NCI-H226 (cell line): ENCODE data around the gene RTCB.
"Not testable (repeated sequence)": the region's sequence is repeated elsewhere in the genome, so short reads cannot be mapped to it uniquely, and the experiment has no call there.

Experiments used
- DNase-seq: peaks from one replicate; pipeline ENCODE4 v3.0.0-alpha.2; 2015

The RTCB gene

GRCh38 chr22:32385681-32386080, 26.4 kb downstream of the RTCB start:
- no peak for DNase-seq

- DNase-seq = no peak
Observed at GRCh38 chr22:32380991-32381390, 31.1 kb downstream of the RTCB start.

- DNase-seq = no peak
Observed at GRCh38 chr22:32378707-32379272, 33.3 kb downstream of the RTCB start.

GRCh38 chr22:32376681-32377080, 35.4 kb downstream of the RTCB start:
- DNase-seq = no peak

- DNase-seq = no peak
Observed at GRCh38 chr22:32375678-32376450, 36.2 kb downstream of the RTCB start.

GRCh38 chr22:32364210-32364609, 47.8 kb downstream of the RTCB start:
- no peak for DNase-seq

- DNase-seq = no peak
Observed at GRCh38 chr22:32361257-32361656, 50.8 kb downstream of the RTCB start.

- DNase-seq = not testable (repeated sequence)
Observed at GRCh38 chr22:32360096-32360495, 52.0 kb downstream of the RTCB start.

- DNase-seq = not testable (repeated sequence)
Observed at GRCh38 chr22:32357567-32357966, 54.5 kb downstream of the RTCB start, which contains the start of gene RFPL3. TSS of gene RFPL3 (plus strand) at chr22:32357867. CDS start at chr22:32358072, 205 bp downstream.

GRCh38 chr22:32355760-32356159, 56.3 kb downstream of the RTCB start:
- DNase-seq = no peak

- DNase-seq = peak; percentile 25
Observed at GRCh38 chr22:32354360-32355351, 57.4 kb downstream of the RTCB start.

GRCh38 chr22:32353840-32354239, 58.2 kb downstream of the RTCB start:
- DNase-seq = no peak

GRCh38 chr22:32353292-32353691, 58.8 kb downstream of the RTCB start:
- no peak for DNase-seq

- DNase-seq = no peak
Observed at GRCh38 chr22:32352681-32353080, 59.4 kb downstream of the RTCB start.

GRCh38 chr22:32351875-32352274, 60.2 kb downstream of the RTCB start:
- not testable (repeated sequence) for DNase-seq

- no peak for DNase-seq
Observed at GRCh38 chr22:32348031-32348611, 63.9 kb downstream of the RTCB start.

GRCh38 chr22:32343941-32344340, 68.1 kb downstream of the RTCB start:
- DNase-seq = no peak

GRCh38 chr22:32342977-32343376, 69.1 kb downstream of the RTCB start:
- DNase-seq = no peak

GRCh38 chr22:32341122-32341740, 70.8 kb downstream of the RTCB start:
- no peak for DNase-seq

- DNase-seq = no peak
Observed at GRCh38 chr22:32340411-32340810, 71.6 kb downstream of the RTCB start.

GRCh38 chr22:32339190-32340012, 72.6 kb downstream of the RTCB start:
- DNase-seq = no peak

GRCh38 chr22:32338757-32339156, 73.3 kb downstream of the RTCB start:
- DNase-seq = no peak
